Measurements from ENCODE around the gene CEP95. TPM values are rescaled to one million over a fixed set of nuclear protein-coding genes. Genes with fewer than 3 reads are reported as not detected.

Gene CEP95
- total and polyA plus RNA-seq, 10 of the 15 experiments (the other 5 are each of a cell fraction or from before 2014, with no cell fraction given), result 17.7 to 54.9 (median 29.6) TPM

DNA sequence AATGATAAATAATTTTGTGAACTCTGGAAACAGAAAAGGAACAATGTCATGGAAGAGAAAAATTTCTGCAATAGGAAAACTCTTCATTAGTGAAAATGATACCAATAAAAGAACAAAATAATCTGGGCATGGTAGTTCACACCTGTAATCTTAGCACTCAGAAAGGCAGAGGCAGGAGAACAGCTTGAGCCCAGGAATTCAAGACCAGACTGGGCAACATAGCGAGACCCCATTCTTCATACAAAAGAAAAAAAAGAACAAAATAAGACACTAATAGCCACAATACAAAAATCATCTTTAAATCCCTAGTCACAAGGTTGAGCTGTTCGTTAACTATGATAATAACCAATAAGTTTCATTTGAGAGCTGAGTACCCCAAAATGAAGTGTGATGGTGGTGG, 18.5 kb upstream of the CEP95 start:
- no peak overlapping the region for H3K4me2 ChIP-seq (ENCODE audit: control insufficient read depth, insufficient read depth)
- intact Hi-C loops (cut with micrococcal nuclease; ENCODE audit: unreplicated experiment) (no loop called here), in situ Hi-C loops (cut with MboI) (no loop called here)
- BruUV-seq (replicated peaks), result TSS peak; percentile 8
- POLR2A ChIA-PET, result no interaction called here
- H3K4me3 ChIP-seq, result no peak overlapping the region
- no peak for FAIRE-seq
- no peaks in the 10 kb centered on the region for H3K9me3 ChIP-seq (replicated peaks; ENCODE audit: control insufficient read depth, insufficient read depth, low read length)
- 96% methylated on average over 2 of the region's 2 CpGs for WGBS (ENCODE audit: insufficient coverage, insufficient replicate concordance, low lambda C conversion rate, missing lambda C conversion rate)
- no peak overlapping the region for H2AFZ ChIP-seq (ENCODE audit: control insufficient read depth, low read depth, low read length)
- no peak for TF ChIP-seq JUND (IDR thresholded peaks at IDR 0.05; ENCODE audit: low read depth, low read length)
- no peak for TF ChIP-seq NRF1 (conservative IDR thresholded peaks at IDR 0.05; ENCODE audit: low read depth, low read length)
- TF ChIP-seq JUNB (IDR thresholded peaks at IDR 0.05), result no peak
- TF ChIP-seq KLF5 (IDR thresholded peaks at IDR 0.05; ENCODE audit: partially characterized antibody), result no peak
- no peak for TF ChIP-seq FOXK2 (IDR thresholded peaks at IDR 0.05)
- TF ChIP-seq MEF2B (IDR thresholded peaks at IDR 0.05; ENCODE audit: partially characterized antibody, poor library complexity, severe bottlenecking), result no peak
- TF ChIP-seq NBN (IDR thresholded peaks at IDR 0.05), result no peak
- TF ChIP-seq, protein P1, sequence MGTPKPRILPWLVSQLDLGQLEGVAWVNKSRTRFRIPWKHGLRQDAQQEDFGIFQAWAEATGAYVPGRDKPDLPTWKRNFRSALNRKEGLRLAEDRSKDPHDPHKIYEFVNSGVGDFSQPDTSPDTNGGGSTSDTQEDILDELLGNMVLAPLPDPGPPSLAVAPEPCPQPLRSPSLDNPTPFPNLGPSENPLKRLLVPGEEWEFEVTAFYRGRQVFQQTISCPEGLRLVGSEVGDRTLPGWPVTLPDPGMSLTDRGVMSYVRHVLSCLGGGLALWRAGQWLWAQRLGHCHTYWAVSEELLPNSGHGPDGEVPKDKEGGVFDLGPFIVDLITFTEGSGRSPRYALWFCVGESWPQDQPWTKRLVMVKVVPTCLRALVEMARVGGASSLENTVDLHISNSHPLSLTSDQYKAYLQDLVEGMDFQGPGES (IDR thresholded peaks at IDR 0.05), result no peak
- no peak for TF ChIP-seq SP1 (IDR thresholded peaks at IDR 0.05; ENCODE audit: low read depth, low read length)
- TF ChIP-seq SMC3 (IDR thresholded peaks at IDR 0.05; ENCODE audit: borderline replicate concordance, low read length), result no peak
- TF ChIP-seq, protein P2, sequence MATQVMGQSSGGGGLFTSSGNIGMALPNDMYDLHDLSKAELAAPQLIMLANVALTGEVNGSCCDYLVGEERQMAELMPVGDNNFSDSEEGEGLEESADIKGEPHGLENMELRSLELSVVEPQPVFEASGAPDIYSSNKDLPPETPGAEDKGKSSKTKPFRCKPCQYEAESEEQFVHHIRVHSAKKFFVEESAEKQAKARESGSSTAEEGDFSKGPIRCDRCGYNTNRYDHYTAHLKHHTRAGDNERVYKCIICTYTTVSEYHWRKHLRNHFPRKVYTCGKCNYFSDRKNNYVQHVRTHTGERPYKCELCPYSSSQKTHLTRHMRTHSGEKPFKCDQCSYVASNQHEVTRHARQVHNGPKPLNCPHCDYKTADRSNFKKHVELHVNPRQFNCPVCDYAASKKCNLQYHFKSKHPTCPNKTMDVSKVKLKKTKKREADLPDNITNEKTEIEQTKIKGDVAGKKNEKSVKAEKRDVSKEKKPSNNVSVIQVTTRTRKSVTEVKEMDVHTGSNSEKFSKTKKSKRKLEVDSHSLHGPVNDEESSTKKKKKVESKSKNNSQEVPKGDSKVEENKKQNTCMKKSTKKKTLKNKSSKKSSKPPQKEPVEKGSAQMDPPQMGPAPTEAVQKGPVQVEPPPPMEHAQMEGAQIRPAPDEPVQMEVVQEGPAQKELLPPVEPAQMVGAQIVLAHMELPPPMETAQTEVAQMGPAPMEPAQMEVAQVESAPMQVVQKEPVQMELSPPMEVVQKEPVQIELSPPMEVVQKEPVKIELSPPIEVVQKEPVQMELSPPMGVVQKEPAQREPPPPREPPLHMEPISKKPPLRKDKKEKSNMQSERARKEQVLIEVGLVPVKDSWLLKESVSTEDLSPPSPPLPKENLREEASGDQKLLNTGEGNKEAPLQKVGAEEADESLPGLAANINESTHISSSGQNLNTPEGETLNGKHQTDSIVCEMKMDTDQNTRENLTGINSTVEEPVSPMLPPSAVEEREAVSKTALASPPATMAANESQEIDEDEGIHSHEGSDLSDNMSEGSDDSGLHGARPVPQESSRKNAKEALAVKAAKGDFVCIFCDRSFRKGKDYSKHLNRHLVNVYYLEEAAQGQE (IDR thresholded peaks at IDR 0.05; ENCODE audit: low read depth, low read length), result no peak
- TF ChIP-seq, protein P3, sequence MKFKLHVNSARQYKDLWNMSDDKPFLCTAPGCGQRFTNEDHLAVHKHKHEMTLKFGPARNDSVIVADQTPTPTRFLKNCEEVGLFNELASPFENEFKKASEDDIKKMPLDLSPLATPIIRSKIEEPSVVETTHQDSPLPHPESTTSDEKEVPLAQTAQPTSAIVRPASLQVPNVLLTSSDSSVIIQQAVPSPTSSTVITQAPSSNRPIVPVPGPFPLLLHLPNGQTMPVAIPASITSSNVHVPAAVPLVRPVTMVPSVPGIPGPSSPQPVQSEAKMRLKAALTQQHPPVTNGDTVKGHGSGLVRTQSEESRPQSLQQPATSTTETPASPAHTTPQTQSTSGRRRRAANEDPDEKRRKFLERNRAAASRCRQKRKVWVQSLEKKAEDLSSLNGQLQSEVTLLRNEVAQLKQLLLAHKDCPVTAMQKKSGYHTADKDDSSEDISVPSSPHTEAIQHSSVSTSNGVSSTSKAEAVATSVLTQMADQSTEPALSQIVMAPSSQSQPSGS (IDR thresholded peaks at IDR 0.05; ENCODE audit: low read length), result no peak
- TF ChIP-seq NFYB (IDR thresholded peaks at IDR 0.05; ENCODE audit: insufficient read depth, low read depth, low read length), result no peak
- TF ChIP-seq RB1 (IDR thresholded peaks at IDR 0.05; ENCODE audit: borderline replicate concordance), result no peak
- TF ChIP-seq FOS (IDR thresholded peaks at IDR 0.05; ENCODE audit: borderline replicate concordance, extremely low read depth, insufficient read length), result no peak
- TF ChIP-seq, protein P4, sequence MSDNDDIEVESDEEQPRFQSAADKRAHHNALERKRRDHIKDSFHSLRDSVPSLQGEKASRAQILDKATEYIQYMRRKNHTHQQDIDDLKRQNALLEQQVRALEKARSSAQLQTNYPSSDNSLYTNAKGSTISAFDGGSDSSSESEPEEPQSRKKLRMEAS (IDR thresholded peaks at IDR 0.05; ENCODE audit: low read depth, low read length), result no peak
- no peak overlapping the region for H3K9ac ChIP-seq (ENCODE audit: control insufficient read depth, insufficient read depth, low read length)
- no peaks in the 10 kb centered on the region for H3K27me3 ChIP-seq (replicated peaks in 1 of 2; ENCODE audit: control insufficient read depth in 2 of 2, insufficient read depth in 2 of 2, low read length in 1 of 2)
- no peak overlapping the region for H3K27ac ChIP-seq (ENCODE audit: control insufficient read depth, insufficient read depth)
- no peak for DNase-seq (ENCODE audit: low read depth, low spot score)
- ATAC-seq, result no peak
- H3K4me1 ChIP-seq (ENCODE audit: control insufficient read depth, insufficient read depth, low read length), result no peaks in the 10 kb centered on the region
- H3K36me3 ChIP-seq (ENCODE audit: control insufficient read depth in 2 of 2, insufficient read depth in 2 of 2, low read length in 1 of 2), result peaks cover 0 to 18% of the 10 kb centered on the region in 2 experiments; a peak in 3 of 4 replicates
- H4K20me1 ChIP-seq (ENCODE audit: control insufficient read depth, insufficient read depth), result no peaks in the 10 kb centered on the region
- 0 out of 2 replicates have a peak, but pooled peaks cover 2% of the 10 kb centered on the region for H3K79me2 ChIP-seq (ENCODE audit: control insufficient read depth, insufficient read depth, low read length)
- CTCF ChIA-PET, result interaction anchor here (0.6 to 17.7 kb wide), 2 partner anchors 68 to 100 kb away, joined by 3 to 350 read pairs; no protein-coding TSS in a partner anchor
- SMC1A ChIA-PET (ENCODE audit: uncharacterized antibody, unreplicated experiment), result interaction anchor here (0.6 kb wide), 1 partner anchor 67 kb away, joined by 3 read pairs; no protein-coding TSS in a partner anchor
- RAD21 ChIA-PET (ENCODE audit: unreplicated experiment), result interaction anchor here (9.9 kb wide), 1 partner anchor 68 kb away, joined by 174 read pairs; no protein-coding TSS in a partner anchor

Measured in GM12878 (cell line).